Measurements from ENCODE around the gene ACSM6.
A peak's percentile ranks its signal among the peaks of the same experiment; 100 is the strongest.

ACSM6 gene

GRCh38 chr10:95245425-95246055, 51.5 kb downstream of the ACSM6 start:
- DNase-seq (ENCODE audit: low spot score): no peak

- peak; percentile 59 for DNase-seq (ENCODE audit: low spot score)
Measured at GRCh38 chr10:95246582-95247051, 52.6 kb downstream of the ACSM6 start.

DNA sequence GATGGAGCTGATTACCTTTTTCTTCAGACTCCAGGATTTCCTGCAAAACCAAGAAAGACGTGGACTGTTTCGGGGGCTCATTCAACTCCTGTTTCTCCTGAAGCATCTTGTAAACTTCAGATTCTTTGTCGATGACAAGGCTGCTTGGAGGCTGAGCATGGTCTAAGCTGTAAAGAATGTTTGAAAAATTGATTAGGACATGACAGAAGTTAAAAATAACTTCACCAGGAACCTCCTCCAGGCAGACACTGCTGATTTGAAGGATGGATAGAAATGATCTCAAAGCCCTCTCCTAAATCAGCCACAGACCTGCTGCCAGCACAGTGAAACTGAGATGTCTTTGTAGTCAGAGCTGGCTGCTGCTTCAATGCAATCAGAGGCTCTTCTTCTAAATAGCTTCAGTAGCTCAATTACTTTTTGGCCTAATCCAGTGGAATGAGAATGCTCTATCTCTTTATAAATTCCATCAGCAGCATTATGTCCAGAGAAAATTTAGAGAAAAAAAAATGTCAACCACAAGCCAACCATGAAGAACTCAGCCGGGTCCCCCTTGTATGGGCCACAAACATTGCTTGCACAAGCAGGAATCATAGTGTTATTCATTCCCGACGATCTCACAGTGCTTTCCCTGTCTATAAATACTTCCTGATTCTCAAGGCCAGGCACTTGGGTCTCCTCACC, 53.3 kb downstream of the ACSM6 start:
- no peak for DNase-seq (ENCODE audit: low spot score)

GRCh38 chr10:95247881-95248583, 54.0 kb downstream of the ACSM6 start:
- DNase-seq (ENCODE audit: low spot score): no peak

GRCh38 chr10:95248989-95249388, 55.0 kb downstream of the ACSM6 start:
- DNase-seq (ENCODE audit: low spot score): no peak

- DNase-seq (ENCODE audit: low spot score): no peak
Measured at GRCh38 chr10:95249467-95249866, 55.4 kb downstream of the ACSM6 start.

- no peak for DNase-seq (ENCODE audit: low spot score)
Measured at GRCh38 chr10:95250856-95251255, 56.8 kb downstream of the ACSM6 start.

GRCh38 chr10:95253007-95253406, 59.0 kb downstream of the ACSM6 start:
- DNase-seq (ENCODE audit: low spot score): no peak

DNA sequence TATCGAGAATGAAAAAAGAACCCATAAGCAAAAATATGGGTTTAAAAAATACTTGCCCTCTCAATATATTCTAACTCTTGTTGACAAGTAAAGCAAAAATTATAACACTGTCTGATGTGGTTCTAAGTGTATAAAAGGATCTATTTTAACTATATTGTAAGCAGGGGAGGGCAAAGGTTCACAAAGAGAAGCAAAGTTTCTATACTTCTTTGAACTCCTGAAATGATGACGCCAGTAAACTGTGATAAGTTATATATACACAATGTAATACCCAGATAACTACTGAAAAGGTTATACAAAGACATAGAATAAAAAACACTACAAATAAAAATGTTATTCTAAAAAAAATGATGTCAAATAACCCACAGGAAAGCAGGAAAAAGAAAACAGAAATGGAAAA, 59.6 kb downstream of the ACSM6 start:
- no peak for DNase-seq (ENCODE audit: low spot score)

DNA sequence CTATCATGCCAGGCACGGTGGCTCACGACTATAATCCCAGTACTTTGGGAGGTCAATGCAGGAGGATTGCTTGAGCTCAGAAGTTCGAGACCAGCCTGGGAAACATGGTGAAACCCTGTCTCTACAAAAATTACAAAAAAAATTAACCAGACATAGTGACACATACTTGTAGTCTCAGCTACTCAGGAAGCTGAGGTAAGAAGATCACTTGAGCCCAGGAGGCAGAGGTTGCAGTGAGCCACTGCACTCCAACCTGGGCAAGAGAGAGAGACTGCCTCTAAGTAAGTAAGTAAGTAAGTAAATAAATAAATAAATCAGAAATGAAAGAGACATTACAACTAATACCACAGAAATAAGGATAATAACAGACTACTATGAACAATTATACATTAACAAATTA, 60.6 kb downstream of the ACSM6 start:
- no peak for DNase-seq (ENCODE audit: low spot score)

DNA sequence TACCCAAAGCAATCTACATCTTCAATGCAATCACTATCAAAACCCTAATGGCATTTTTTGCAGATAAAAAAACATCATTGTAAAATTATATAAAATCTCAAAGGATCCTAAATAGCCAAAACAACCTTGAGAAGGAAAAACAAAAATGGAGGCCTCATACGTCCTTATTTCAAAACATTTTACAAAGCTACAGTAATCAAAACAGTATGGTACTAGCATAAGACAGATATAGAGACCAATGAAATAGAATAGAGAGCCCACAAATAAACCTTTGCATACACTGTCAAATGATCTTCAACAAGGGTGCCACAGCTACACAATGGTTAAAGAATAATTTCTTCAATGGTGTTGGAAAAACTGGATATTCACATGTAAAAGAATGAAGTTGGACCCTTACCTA, 62.2 kb downstream of the ACSM6 start:
- DNase-seq (ENCODE audit: low spot score): no peak

DNA sequence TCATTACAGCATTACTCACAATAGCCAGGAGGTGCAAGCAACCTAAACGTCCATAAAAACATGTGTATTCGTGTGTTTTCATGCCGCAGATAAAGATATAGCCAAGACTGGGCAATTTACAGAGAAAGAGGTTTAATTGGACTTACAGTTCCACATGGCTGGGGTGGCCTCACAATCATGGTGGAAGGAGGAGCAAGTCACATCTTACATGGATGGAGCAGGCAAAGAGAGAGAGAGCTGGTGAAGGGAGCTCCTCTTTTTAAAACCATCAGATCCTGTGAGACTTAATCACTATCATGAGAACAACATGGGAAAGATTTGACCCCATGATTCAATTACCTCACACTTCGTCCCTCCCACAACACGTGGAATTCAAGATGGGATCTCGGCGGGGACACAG, 63.8 kb downstream of the ACSM6 start:
- no peak for DNase-seq (ENCODE audit: low spot score)

- DNase-seq (ENCODE audit: low spot score): peak; percentile 46
Measured at GRCh38 chr10:95260397-95260881, 66.4 kb downstream of the ACSM6 start.

GRCh38 chr10:95260909-95261552, 67.0 kb downstream of the ACSM6 start:
- no peak for DNase-seq (ENCODE audit: low spot score)

GRCh38 chr10:95261926-95262325, 67.9 kb downstream of the ACSM6 start:
- no peak for DNase-seq (ENCODE audit: low spot score)

DNA sequence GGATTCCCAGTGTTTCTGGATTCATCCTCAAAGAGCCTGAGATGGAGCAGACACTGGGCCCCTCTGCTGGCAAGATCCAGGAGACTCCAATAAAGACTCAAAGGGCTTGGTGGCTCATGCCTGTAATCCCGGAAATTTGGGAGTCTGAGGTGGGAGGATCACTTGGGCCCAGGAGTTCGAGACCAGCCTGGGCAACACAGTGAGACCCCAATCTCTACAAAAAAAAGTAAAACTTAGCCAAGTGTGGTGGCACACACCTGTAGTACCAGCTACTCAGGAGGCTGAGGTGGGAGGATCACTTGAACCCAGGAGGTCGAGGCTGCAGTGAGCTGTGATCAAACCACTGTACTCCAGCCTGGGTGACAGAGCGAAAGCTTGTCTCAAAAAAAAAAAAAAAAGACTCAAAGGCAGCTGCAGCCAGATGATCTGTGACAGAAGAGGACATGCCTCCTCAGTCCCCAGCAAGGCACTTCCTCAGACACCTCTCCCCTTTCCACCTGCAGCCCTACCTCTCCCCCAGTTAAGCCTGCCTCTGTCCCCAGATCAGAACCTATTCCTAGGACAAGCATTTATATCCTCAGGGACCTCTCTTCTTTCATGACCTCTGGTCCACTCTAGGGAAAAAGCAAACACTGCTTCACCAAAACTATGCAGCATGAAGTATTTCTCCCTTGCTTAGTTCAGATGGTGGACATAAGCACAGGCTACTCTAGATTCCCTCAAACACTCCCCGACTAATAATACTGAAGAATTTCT, 68.9 kb downstream of the ACSM6 start:
- no peak for DNase-seq (ENCODE audit: low spot score)

DNA sequence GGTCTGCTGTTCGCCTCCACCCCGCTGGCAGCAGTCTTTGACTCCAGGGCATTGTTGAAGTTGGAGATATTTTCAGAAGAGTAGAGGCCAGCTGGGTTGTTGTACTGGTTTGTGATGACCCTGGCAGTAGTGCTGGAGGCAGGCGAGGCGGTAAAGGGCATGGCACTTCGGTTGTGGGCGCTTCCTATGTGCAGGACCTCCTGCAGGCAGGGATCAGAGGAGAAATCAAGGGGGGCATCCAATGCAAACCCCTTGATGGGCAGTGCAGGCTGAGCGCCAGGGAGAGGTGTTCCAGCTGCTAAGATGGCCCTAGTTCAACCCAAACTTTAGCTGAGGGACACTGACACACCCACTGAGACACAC, 69.8 kb downstream of the ACSM6 start:
- DNase-seq (ENCODE audit: low spot score): no peak

DNA sequence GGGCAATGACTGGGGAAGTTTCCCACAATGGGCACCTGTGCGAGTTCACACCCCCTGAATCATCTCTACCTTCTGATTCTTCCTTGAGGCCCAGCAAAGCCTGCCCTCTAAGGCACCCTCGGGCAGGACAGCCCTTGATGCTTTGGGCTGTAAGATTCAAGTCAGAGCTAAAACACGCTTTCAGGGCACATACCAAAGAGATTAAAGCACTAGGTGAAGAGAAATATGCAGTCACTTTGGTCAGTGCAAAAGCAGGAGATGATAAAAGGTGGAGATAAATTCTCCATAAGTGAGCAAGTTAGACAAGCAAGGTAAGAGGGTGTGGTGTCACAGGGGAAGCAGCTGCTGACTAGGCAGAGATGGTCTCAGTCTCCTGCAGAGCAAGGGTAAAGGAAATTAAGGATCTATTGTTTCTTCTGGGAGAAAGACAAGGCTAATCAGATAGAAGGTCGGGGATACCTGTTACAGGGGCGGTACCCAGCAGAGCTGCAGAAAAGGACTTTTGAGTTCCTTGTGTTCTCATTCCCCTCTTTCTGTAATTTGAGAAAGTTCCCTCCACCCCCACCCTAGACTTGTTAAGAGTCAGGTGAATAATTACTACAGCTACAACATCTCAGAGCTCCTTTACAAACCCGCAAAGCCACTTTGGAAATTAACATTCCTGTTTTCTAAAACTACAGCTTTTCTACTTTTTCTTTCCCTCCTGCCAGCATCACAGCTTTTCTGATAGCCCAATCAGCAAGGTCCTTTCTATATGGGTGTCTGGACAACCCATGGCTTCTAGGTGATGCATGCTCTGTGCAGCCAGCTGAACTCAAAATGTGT, 70.4 kb downstream of the ACSM6 start:
- no peak for DNase-seq (ENCODE audit: low spot score)

DNA sequence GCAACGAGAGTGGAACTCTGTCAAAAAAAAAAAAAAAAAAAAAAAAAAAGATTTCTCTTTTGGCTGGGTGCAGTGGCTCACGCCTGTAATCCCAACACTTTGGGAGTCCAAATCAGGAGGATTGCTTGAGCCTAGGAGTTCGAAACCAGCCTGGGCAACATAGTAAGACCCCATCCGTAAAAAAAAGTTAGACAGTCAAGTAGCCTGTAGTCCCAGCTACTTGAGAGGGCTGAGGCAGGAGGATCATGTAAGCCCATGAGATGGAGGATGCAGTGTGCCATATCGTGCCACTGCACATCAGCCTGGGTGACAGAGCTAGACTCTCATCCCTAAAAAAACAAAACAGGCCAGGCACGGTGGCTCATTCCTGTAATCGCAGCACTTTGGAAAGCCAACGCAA, 71.5 kb downstream of the ACSM6 start:
- DNase-seq (ENCODE audit: low spot score): no peak

DNA sequence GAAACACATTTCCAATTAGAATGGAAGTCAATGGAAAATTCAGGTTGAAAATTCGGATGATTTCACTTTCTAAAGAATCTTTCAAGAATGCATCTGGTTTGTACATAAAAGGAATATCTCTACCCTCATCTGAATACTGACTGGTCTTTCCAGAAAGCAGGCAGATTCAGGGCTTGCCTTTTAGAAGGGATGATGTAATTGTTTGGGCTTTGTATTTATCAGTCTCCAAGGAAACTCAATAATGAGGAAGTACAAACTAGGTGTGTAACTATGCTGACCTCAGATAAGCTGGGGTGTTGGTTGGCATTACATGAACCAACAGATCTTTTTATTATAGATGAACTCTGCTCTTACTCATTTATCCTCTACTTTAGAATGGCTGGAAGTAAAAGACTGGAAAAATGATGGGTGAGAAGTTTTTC, 72.6 kb downstream of the ACSM6 start:
- peak; percentile 52 for DNase-seq (ENCODE audit: low spot score)

GRCh38 chr10:95267251-95267650, 73.2 kb downstream of the ACSM6 start:
- DNase-seq (ENCODE audit: low spot score): no peak
